Endothelial cell of umbilical vein (primary cell): Measurements from ENCODE around the gene MPDU1. TPM values are rescaled to one million over a fixed set of nuclear protein-coding genes. Genes with fewer than 3 reads are reported as not detected.

Experiments used
- BruUV-seq: library from RNA; stranded (reverse); fragments of 400-500 nt; replicated peaks from 2 replicates; lab custom pipeline; 2021; lab: Mats Ljungman, UMichigan
- CTCF ChIA-PET: fragments of 300-600, 350-600 bp; sonication (Branson Sonifier 250); formaldehyde crosslinking; loops from one replicate; lab custom pipeline; 2021; ENCODE audit warnings: antibody characterized with exemption, inconsistent platforms; lab: Charles Lee
- POLR2A ChIA-PET: fragments of 300-600, 350-600 bp; sonication (Branson Sonifier 250); formaldehyde crosslinking; loops from one replicate; lab custom pipeline; 2021; ENCODE audit warnings: antibody characterized with exemption, inconsistent platforms; lab: Charles Lee
- DNase-seq: peaks from one replicate; pipeline ENCODE4 v3.0.0-alpha.2; 2011; ENCODE audit warnings: low read depth, low spot score
- FAIRE-seq: peaks from 2 replicates; lab custom pipeline; 2011; peaks lifted over from hg19 to GRCh38; lab: Jason Lieb, UNC
- H2AFZ ChIP-seq: 2 replicates; pipeline ENCODE4 v1.6.0; 2012; ENCODE audit warnings: low read depth, low read length, control low read depth, inconsistent platforms
- H3K27ac ChIP-seq: 2 replicates; pipeline ENCODE4 v1.5.1; 2011; ENCODE audit warnings: low read depth, mild to moderate bottlenecking, control low read depth, low read length, moderate library complexity; ENCODE audit not compliant: insufficient read depth
- H3K27me3 ChIP-seq, 2 experiments: 2 replicates each; pipeline versions ENCODE4 v1.6.0 to v1.6.1; 2011; ENCODE audit warnings: low read length in 2 of 2, mixed read lengths in 1 of 2; ENCODE audit not compliant: control insufficient read depth in 2 of 2, insufficient read depth in 2 of 2
- H3K36me3 ChIP-seq, 2 experiments: 2 replicates in 1 of 2; 3 replicates in 1 of 2; pipeline ENCODE4 v1.5.1; 2011; ENCODE audit warnings: low read length in 2 of 2, mild to moderate bottlenecking in 1 of 2, moderate library complexity in 1 of 2; ENCODE audit not compliant: control insufficient read depth in 2 of 2, insufficient read depth in 2 of 2; ENCODE audit errors: extremely low read depth in 1 of 2
- H3K4me1 ChIP-seq: 3 replicates; pipeline ENCODE4 v1.5.1; 2011; ENCODE audit warnings: mild to moderate bottlenecking, low read length; ENCODE audit not compliant: control insufficient read depth, insufficient read depth; ENCODE audit errors: extremely low read depth
- H3K4me2 ChIP-seq: 2 replicates; pipeline ENCODE4 v1.6.1; 2011; ENCODE audit warnings: low read length, control low read depth, mixed read lengths; ENCODE audit not compliant: insufficient read depth
- H3K4me3 ChIP-seq, 3 experiments: fragments of 200-600 bp in 1 of 3; sonication (generic), shearing (Covaris generic) in 1 of 3; replicated peaks in 1 of 3; 2 replicates each; pipeline ENCODE4 v1.5.1; 2011 to 2016; ENCODE audit warnings: control low read depth in 3 of 3, low read length in 3 of 3, mild to moderate bottlenecking in 2 of 3, inconsistent platforms in 1 of 3, low read depth in 1 of 3, moderate library complexity in 1 of 3; ENCODE audit not compliant: insufficient read depth in 1 of 3
- H3K79me2 ChIP-seq: 2 replicates; pipeline ENCODE4 v1.6.0; 2012; ENCODE audit warnings: low read length, inconsistent platforms; ENCODE audit not compliant: control insufficient read depth, insufficient read depth
- H3K9ac ChIP-seq: replicated peaks from 2 replicates; pipeline ENCODE3; 2011; ENCODE audit warnings: low read length, control low read depth; ENCODE audit not compliant: insufficient read depth; ENCODE audit errors: extremely low read depth
- H3K9me1 ChIP-seq: replicated peaks from 3 replicates; pipeline ENCODE4 v1.6.0; 2011; ENCODE audit warnings: mild to moderate bottlenecking, low read length; ENCODE audit not compliant: control insufficient read depth, insufficient read depth; ENCODE audit errors: extremely low read depth
- H3K9me3 ChIP-seq: replicated peaks from 2 replicates; pipeline ENCODE4 v1.5.1; 2012; ENCODE audit warnings: low read length, inconsistent platforms; ENCODE audit not compliant: control insufficient read depth, insufficient read depth
- H4K20me1 ChIP-seq: replicated peaks from 2 replicates; pipeline ENCODE3; 2011; ENCODE audit warnings: mild to moderate bottlenecking, low read length; ENCODE audit not compliant: control insufficient read depth, insufficient read depth; ENCODE audit errors: extremely low read depth
- CTCF ChIP-seq, 2 donors: IDR thresholded peaks; 1 replicate in 1 of 2; 2 replicates in 1 of 2; pipeline ENCODE4 v1.5.1; 2011; ENCODE audit warnings: low read length in 2 of 2, mild to moderate bottlenecking in 2 of 2, moderate library complexity in 2 of 2, control low read depth in 1 of 2, inconsistent platforms in 1 of 2, low read depth in 1 of 2; ENCODE audit not compliant: insufficient read depth in 1 of 2; ENCODE audit errors: extremely low read depth in 1 of 2
- EZH2 ChIP-seq: IDR thresholded peaks from 2 replicates; pipeline ENCODE4 v1.6.1; 2012; ENCODE audit warnings: borderline replicate concordance, low read depth, mild to moderate bottlenecking, moderate library complexity, low read length, inconsistent platforms; ENCODE audit not compliant: severe bottlenecking
- FOS ChIP-seq: IDR thresholded peaks from 2 replicates; pipeline ENCODE4 v1.6.1; 2011; ENCODE audit warnings: mild to moderate bottlenecking, low read length, moderate library complexity, borderline replicate concordance; ENCODE audit not compliant: insufficient read depth
- GATA2 ChIP-seq: IDR thresholded peaks from 2 replicates; pipeline ENCODE4 v1.7.0; 2011; ENCODE audit warnings: low read depth, mild to moderate bottlenecking, moderate library complexity, mixed read lengths, low read length; ENCODE audit not compliant: insufficient read length, insufficient read depth
- JUN ChIP-seq: IDR thresholded peaks from 2 replicates; pipeline ENCODE4 v1.6.1; 2011; ENCODE audit warnings: borderline replicate concordance, low read depth; ENCODE audit not compliant: insufficient read length, insufficient read depth
- MAX ChIP-seq: IDR thresholded peaks from 2 replicates; pipeline ENCODE4 v1.6.1; 2011; ENCODE audit not compliant: insufficient read depth, insufficient read length
- MYC ChIP-seq: IDR thresholded peaks from one replicate; pipeline ENCODE4 v1.6.1; 2011; ENCODE audit warnings: mild to moderate bottlenecking, low read depth, low read length
- POLR2A ChIP-seq: IDR thresholded peaks from 2 replicates; pipeline ENCODE4 v1.6.1; 2012; ENCODE audit warnings: low read depth, mild to moderate bottlenecking, control low read depth, low read length
- POLR2AphosphoS5 ChIP-seq: IDR thresholded peaks from 2 replicates; pipeline ENCODE4 v1.6.1; 2012; ENCODE audit warnings: low read depth, mild to moderate bottlenecking, control low read depth, low read length, moderate library complexity; ENCODE audit not compliant: insufficient read depth
- dilution Hi-C: fragments of 300-500 bp; cut with MboI; formaldehyde crosslinking; loops from one replicate; pipeline ENCODE4 v1.15.0; 2019; ENCODE audit warnings: low sequenced_read_pairs; ENCODE audit not compliant: extremely low pct_ligation_motif_present
- intact Hi-C: fragments of 100-400 bp; cut with micrococcal nuclease; formaldehyde crosslinking; loops from one replicate; pipeline ENCODE4 v1.10.0; 2022
- polyA plus RNA-seq, 4 experiments: library from polyadenylated mRNA; depleted of rRNA in 3 of 4; stranded (reverse) in 3 of 4; unstranded in 1 of 4; fragments of >200 nt; gene quantifications; 2 replicates each; pipeline versions ENCODE4 v1.2.1 to v1.2.3, GENCODE V29; 2011 to 2012; ENCODE audit warnings: missing spikeins in 1 of 4
- total RNA-seq: library from RNA; stranded (reverse); gene quantifications from 2 replicates; pipeline ENCODE4 v1.2.3, GENCODE V29; 2021

The MPDU1 gene
- total and polyA plus RNA-seq, 2 donors (not counting 3 experiments of a cell fraction or from before 2014, with no cell fraction given) = 78.0 to 368 TPM

- Histone ChIP-seq H3K36me3 (peaks cover 34 to 48% of the 10 kb centered on the region in 2 experiments), H4K20me1 (peaks cover 9% of the 10 kb centered on the region), H3K27ac (no peak overlapping the region), H2AFZ (no peak overlapping the region), H3K4me2 (no peak overlapping the region), H3K4me1 (peaks cover 61% of the 10 kb centered on the region), H3K79me2 (peaks cover 54% of the 10 kb centered on the region), H3K9ac (no peak overlapping the region), H3K27me3 (no peaks in the 10 kb centered on the region), H3K9me3 (no peaks in the 10 kb centered on the region), H3K4me3 (no peak overlapping the region), H3K9me1 (no peaks in the 10 kb centered on the region)
- no peak for FAIRE-seq
- intact Hi-C loops = no loop called here
- TF ChIP-seq EZH2 = no peak
- TF ChIP-seq GATA2 = no peak
- TF ChIP-seq MAX = no peak
- no peak for TF ChIP-seq CTCF (IDR thresholded peaks at IDR 0.05; ENCODE audit: extremely low read depth in 1 of 2, insufficient read depth in 1 of 2, low read depth in 1 of 2, low read length in 2 of 2)
- no peak for TF ChIP-seq POLR2AphosphoS5
- no peak for TF ChIP-seq POLR2A
- no peak for TF ChIP-seq MYC
- TF ChIP-seq FOS = no peak
- no peak for TF ChIP-seq JUN
- ChIA-PET POLR2A (interaction anchor here (1.0 kb wide), 1 partner anchor 11 kb away, joined by 3 read pairs; no protein-coding TSS in a partner anchor), CTCF (interaction anchor here (1.0 to 6.2 kb wide), 3 partner anchors 11 to 16 kb away, joined by 3 to 40 read pairs (median 3); partner anchors contain the start of gene SOX15)
- dilution Hi-C loops = no loop called here
- no TSS peak for BruUV-seq
- DNase-seq = no peak
Observed at GRCh38 chr17:7575959-7576358, 7.7 kb upstream of the MPDU1 start.
